A549 treated with ZK216348 at 1 μM for 4 hours (cell line): ENCODE measurements around the gene NHLH1. TPM values are rescaled to one million over a fixed set of nuclear protein-coding genes. Genes with fewer than 3 reads are reported as not detected.

Experiments
- total RNA-seq: library from RNA; stranded (reverse); fragments of 200-300 nt; extraction: Qiagen RNA extraction; gene quantifications from 5 replicates; pipeline ENCODE4 v1.2.3, GENCODE V29; 2022; ENCODE audit warnings: low read depth

The NHLH1 gene
- total RNA-seq: 0.34 to 0.79 TPM (median 0.47 TPM) in 5 replicates

DNA sequence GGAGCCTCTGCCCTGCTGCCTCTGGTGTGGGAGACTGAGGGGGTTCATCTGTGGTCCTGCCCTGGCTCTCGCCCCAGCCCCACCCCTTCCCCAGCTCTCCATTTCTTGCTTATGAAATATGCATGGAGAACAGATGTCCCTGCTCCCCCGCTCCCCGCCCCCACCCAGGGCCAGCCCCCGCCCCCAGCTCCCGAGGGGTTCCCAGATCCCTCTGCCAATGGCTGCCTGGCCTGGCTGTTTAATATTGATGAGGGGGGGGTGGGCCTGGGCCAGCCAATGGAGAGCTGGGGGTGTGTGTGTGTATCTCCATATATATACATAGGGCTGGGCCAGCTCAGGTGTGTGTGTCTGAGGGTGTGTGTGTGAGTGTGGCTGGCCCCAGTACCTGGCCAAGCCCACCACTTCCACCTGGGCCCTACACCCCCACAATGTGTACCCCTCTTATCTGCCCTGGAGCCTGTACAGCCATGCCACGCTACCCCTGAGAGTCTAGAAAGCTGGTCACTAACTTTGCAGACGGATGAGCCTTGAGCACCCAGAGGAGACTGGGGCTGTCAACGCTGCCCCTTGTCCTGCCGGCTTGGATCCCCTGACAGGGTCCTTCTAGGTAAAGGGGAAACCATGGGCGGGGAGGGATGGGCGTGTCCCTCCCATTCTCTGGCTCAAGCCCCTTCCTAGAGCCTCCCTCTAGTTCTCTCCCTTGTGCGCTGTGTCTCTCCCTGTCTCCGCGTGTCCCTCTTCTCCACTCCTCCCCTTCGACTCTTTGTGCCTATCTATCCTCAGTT, at the start of gene NHLH1:
Gene NHLH1 (plus strand): TSS at position 341 of the 785 bp plus-strand sequence. CDS start 3,661 bp downstream, outside the sequence.

GRCh38 chr1:160342953-160343869, 23.7 kb upstream of the NHLH1 start, which contains the start of the genes COPA and NCSTN:
TSS of gene COPA (minus strand) at chr1:160343250. CDS start at chr1:160343170, 80 bp downstream.
TSS of gene NCSTN (plus strand) at chr1:160343383. CDS start at chr1:160343397, 14 bp downstream.

DNA sequence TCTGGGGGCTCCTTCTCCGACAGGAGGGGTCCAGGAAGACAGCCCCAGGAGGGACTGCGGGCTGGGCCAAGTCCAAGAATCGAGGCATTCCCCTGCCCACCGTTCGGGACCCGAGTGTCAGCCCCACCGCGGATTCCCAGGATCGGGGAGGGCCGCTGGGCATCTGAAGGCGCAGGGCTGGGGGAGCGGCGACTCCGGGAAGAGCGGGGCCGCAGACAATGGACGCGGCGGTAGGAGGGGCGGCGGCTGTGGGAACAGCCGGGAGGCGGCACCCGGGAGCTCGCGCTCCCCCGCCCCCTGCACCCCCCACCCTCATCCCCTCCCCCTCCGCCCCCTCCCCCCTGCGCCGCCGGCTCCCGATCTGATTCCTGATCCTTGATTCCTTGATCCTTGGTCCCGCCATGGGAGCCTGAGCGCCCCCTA, 33.4 kb downstream of the NHLH1 start, which contains the start of gene VANGL2:
Gene VANGL2 (plus strand): TSS at position 342 of the 423 bp plus-strand sequence. CDS start 15,274 bp downstream, outside the sequence.

Other genes with a start within 250 kb of the NHLH1 start
- gene ATP1A4, start 215.5 kb upstream of the NHLH1 start, total RNA-seq: not detected in 5 replicates
- not detected in 5 replicates for gene CASQ1, start 176.5 kb upstream of the NHLH1 start, total RNA-seq
- 180 to 206 TPM (median 191 TPM) in 5 replicates for gene PEA15, start 161.7 kb upstream of the NHLH1 start, total RNA-seq
- gene DCAF8, start 104.5 kb upstream of the NHLH1 start, total RNA-seq: 42.4 to 57.7 TPM (median 47.0 TPM) in 5 replicates
- 16.9 to 27.0 TPM (median 25.1 TPM) in 5 replicates for gene PEX19, start 81.9 kb upstream of the NHLH1 start, total RNA-seq
- 76.9 to 94.9 TPM (median 83.2 TPM) in 5 replicates for gene COPA, start 23.8 kb upstream of the NHLH1 start, total RNA-seq
- gene NCSTN, start 23.7 kb upstream of the NHLH1 start, total RNA-seq: 40.2 to 51.7 TPM (median 46.3 TPM) in 5 replicates
- gene VANGL2, start 33.5 kb downstream of the NHLH1 start, total RNA-seq: 0.50 to 1.2 TPM (median 0.91 TPM) in 5 replicates
- gene SLAMF6, start 156.2 kb downstream of the NHLH1 start, total RNA-seq: not detected in 5 replicates
- not detected in 5 replicates for gene CD84, start 212.4 kb downstream of the NHLH1 start, total RNA-seq